GM19193 (cell line): ENCODE results near the gene DPF3.

Source experiments
- POLR2A ChIP-seq: IDR thresholded peaks from 4 replicates; pipeline ENCODE4 v1.6.1; 2011; ENCODE audit not compliant: insufficient read depth, insufficient read length; ENCODE audit errors: extremely low read depth

Gene DPF3

GRCh38 chr14:72744416-72745120, 149.3 kb downstream of the DPF3 start:
- TF ChIP-seq POLR2A: no peak

- no peak for TF ChIP-seq POLR2A
Measured at GRCh38 chr14:72743626-72744025, 150.3 kb downstream of the DPF3 start.

GRCh38 chr14:72742838-72743195, 151.1 kb downstream of the DPF3 start:
- TF ChIP-seq POLR2A: no peak

GRCh38 chr14:72742118-72742837, 151.6 kb downstream of the DPF3 start:
- no peak for TF ChIP-seq POLR2A

- TF ChIP-seq POLR2A: no peak
Measured at GRCh38 chr14:72741826-72742117, 152.1 kb downstream of the DPF3 start.

GRCh38 chr14:72740966-72741825, 152.7 kb downstream of the DPF3 start:
- TF ChIP-seq POLR2A: no peak

GRCh38 chr14:72740504-72740961, 153.4 kb downstream of the DPF3 start:
- TF ChIP-seq POLR2A: no peak

- TF ChIP-seq POLR2A: no peak
Measured at GRCh38 chr14:72739446-72740405, 154.2 kb downstream of the DPF3 start.

- TF ChIP-seq POLR2A: no peak
Measured at GRCh38 chr14:72738161-72738611, 155.7 kb downstream of the DPF3 start.

GRCh38 chr14:72737560-72737943, 156.3 kb downstream of the DPF3 start:
- TF ChIP-seq POLR2A: no peak

- no peak for TF ChIP-seq POLR2A
Measured at GRCh38 chr14:72736786-72737559, 156.9 kb downstream of the DPF3 start.

GRCh38 chr14:72736308-72736707, 157.6 kb downstream of the DPF3 start:
- TF ChIP-seq POLR2A: no peak

GRCh38 chr14:72732022-72732780, 161.7 kb downstream of the DPF3 start:
- TF ChIP-seq POLR2A: no peak

GRCh38 chr14:72731252-72732020, 162.5 kb downstream of the DPF3 start:
- no peak for TF ChIP-seq POLR2A
